Colon (tissue), 2 donors: ENCODE results near the gene PSMC3IP.

ENCODE experiments used
- FAIRE-seq: peaks from 2 replicates; lab custom pipeline; 2012; peaks lifted over from hg19 to GRCh38; lab: Jason Lieb, UNC
- donor health status: control.
- donor health status: control.

Gene PSMC3IP

DNA sequence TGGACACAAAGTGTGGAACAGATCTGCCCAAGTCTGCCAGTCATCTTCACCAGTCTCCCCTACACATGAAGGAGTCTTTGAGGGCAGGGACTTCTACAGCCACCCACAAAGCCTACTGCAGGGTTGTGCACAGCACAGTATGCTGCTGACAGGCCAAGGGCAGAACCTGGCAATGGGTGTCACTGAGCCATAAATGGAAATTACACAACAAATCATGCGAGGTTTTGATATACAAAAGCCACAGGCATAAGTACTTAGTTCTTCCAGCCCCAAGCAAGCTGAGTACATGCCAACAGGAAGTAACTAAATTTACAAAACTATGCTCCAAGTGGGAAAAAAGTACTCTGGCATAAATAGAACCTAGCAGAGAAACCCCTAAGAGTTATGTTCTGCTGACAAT lies 7.8 kb upstream of the PSMC3IP start:
- FAIRE-seq: no peak

DNA sequence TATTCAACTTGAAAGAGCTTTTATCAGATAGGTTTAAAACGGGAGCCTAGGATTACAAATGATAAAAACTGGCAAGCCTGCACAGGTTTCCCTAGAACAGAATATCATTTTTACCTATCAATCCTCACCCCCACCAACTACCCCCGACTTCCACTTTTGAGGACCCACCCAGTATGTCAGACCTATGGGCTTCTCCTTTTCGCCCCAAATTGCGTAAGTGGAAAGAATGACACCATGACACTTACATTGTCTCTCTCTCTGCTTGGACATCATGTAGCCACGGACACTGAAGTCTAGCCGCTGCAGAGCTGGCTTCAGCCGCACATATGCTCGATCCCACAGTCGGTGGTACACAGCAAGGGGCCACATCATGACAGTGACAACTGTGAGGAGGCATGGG lies 7.4 kb upstream of the PSMC3IP start:
- no peak for FAIRE-seq

DNA sequence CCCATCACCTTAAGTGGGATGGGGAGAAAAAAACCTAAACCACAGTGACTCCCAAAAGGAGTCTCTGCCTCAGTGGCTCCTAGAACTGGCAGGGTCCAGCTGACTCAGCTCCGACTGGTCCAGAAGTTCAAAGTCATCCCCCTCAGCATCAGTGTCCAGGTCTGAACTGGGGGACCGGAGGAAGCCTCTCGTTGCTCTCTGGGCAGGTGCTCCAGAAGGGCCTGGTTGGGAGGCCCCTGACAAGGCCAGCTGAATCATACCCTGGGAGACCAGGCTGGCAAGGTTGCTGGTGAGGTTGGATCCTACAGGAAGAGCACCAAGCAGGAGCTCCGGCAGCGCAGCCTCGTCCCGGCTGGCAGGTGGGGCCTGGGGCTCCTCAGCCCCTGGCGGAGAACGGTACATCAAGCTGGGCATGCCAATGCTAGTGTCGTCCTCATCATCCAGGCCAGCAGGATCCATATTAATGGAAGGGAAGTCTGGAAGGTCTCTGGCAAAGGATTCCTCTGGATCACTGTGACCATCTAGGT lies 4.3 kb upstream of the PSMC3IP start:
- no peak for FAIRE-seq

DNA sequence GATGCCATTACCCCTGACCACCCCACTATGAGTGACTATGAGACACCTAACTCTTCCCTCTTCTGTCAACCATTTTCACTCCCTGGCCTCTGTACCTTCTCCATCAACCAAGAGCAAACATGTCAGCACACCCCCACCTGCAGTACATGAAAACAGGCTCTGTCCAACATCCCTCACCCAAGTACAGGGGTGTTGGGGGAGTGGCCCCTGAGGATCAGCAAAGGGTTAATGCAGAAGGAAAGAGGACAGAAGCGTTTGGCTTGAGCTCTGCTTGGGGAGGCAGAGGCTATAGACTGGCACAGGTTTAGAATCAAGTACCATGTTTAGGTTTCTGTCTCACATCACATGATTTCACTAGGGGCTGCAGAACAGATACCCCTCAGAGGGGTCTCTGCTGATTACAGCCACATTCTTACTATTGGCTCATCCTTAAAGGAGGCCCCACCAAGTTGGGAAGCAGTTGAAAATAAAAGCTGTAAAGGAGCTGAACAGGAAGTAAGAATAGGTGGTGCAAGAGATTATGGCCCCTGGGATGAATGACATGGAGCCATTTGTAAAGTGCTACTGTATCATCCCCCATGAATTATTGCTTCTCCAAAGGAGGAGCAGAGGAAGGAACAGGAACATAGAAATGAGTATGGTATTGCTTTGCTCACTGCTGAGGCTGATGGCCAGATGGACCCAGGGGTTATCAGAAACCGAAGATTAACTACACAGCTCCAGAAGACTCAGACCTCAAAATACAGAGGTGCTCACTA lies 2.4 kb upstream of the PSMC3IP start:
- no peak for FAIRE-seq

DNA sequence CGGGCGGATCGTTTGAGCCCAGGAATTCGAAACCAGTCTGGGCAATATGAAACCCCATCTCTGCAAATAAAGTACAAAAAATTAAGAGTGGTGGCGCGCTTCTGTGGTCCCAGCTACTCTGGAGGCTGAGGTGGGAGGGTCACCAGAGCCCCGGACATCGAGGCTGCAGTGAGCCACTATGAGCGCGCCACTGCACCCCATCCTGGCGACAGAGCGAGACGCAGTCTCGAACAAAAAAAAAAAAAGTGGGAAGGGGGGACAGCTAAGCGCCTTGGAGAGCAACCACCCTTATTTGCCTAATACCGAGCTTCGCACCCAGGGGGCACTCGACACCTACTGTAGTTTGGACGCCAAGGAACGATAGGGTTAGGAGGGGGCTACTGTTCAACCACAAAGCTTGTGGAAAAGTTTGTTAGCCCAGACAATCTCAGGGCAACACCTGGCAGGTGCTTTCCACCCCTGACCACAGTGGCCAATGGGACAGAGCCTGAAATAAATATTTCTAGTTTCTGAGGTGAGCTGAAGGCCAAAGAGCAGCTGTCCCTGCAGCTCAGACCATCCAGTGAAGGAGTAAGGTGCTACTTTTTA lies 847 bp upstream of the PSMC3IP start:
- FAIRE-seq: no peak

DNA sequence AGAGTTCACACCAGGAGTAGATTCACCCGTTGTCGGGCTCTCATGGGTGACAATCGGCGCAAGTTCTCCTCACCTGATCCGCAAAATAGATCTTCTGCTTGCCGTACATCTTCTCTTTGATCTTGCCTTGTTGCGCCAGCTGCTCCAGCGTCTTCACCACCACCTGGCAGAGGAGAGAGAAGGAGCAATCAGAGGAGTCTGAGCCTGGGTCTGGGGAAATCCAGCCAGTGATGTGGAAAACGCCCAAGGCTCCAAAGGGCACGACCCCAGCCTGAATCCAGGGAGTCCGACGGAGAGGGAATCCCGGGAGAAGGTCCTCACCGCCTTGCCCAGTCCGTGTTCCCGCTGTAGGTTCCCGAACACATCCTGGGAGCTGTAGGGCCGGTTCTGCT lies 393 bp downstream of the PSMC3IP start:
- no peak for FAIRE-seq

DNA sequence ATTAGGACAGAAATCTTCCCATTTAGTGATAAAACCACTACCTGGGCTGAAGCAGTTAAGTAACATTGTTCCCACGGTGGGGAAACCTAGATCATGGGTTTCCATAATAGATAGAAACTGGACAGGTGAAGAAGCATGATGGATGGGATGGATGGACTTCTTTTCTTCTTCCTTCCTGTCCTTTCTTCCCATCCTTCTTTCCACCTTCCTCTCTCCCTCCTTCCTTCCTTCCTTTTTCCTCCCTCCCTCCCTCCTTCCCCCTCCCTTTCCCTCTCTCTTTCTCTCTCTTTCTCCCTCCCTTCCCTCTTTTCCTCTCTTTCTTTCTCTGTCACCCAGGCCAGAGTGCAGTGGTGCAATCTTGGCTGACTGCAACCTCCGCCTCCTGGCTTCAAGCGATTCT lies 3.1 kb downstream of the PSMC3IP start:
- no peak for FAIRE-seq

DNA sequence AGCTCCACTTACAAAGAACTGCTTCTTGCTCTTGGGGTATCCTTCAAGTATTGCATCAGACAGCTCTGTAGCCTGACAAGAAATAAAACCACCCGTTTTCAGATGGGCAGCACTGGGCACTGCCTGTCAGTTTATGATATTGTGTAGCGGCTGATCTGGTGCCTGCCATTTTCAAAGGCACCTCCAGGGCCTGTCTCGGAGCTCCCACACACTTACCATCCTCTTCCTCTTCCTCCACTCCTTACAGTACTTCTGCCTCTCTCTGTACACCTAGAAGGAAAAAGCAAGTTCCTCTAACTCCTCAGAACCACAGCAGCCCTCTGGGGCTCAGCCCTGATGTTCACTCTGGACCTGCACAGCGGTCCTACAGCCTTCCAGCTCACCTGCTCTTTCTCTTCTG lies 4.4 kb downstream of the PSMC3IP start:
- FAIRE-seq: no peak

DNA sequence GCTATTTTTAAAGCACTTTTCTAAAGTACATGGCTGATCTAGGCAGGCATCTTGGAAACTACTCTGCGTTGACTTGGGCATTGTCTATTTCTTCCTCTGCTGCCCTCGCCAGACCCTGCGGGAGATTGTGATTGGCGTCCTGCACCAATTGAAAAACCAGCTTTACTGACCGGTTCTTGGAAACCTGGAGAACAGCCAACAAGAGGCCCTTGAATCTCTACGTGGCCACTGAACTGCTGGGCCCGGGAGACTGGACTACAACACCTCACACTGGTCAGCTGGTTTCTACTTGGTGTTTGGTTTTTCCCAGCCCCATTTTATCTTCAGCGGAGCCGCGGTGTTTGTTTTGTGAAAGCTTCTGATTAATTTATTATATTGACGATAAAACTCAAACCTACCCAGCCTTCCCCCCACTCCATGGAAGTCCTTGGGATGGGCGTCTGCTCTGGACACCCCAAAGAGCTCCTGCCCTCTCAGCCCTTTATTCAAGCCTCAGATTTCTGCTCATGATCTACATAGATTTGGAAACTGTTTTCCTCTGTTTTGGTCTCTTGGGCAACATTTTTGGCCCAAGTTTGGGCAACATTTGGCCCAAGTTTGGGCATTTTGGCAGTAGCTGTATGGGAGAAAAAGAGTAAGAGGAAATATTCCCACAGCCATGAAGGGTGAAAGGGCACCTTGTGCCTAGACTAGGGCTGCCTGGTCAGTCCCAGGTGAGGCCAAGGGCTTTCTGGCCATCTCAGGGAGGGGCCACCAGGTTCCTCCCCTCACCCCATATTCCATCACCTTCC lies 5.9 kb downstream of the PSMC3IP start:
- FAIRE-seq: no peak

DNA sequence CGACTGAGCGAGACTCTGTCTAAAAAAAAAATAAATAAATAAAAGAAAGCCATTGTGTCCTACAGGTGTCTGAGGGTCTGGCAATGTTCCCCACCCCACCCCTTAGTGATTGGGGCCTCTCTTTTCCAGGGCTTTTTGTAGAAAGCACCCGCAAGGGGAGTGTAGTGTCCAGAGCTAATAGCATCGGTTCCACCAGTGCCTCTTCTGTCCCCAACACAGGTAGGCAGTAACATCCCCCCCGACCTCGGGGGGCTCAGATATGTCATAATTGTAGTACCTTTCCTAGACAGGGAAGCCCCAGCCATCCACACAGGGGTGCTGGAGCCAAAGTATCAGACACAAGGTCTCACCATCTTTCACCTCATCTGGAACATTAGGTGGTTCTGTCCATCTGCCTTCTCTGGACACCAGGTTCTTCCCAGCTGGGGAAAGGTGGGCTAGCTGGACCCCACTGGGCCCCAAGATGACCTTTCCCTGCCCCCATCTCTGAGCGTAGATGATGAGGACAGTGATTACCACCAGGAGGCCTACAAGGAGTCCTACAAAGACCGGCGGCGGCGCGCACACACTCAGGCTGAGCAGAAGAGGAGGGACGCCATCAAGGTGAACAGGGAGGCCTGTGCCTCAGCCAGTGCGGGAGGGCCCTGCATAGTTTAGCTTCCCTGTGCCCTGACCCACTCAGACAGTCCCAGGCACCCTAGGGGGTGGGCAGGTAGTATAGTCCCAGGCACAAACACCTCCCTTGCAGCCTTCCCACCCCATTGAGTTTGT lies 9.0 kb downstream of the PSMC3IP start:
- no peak for FAIRE-seq

DNA sequence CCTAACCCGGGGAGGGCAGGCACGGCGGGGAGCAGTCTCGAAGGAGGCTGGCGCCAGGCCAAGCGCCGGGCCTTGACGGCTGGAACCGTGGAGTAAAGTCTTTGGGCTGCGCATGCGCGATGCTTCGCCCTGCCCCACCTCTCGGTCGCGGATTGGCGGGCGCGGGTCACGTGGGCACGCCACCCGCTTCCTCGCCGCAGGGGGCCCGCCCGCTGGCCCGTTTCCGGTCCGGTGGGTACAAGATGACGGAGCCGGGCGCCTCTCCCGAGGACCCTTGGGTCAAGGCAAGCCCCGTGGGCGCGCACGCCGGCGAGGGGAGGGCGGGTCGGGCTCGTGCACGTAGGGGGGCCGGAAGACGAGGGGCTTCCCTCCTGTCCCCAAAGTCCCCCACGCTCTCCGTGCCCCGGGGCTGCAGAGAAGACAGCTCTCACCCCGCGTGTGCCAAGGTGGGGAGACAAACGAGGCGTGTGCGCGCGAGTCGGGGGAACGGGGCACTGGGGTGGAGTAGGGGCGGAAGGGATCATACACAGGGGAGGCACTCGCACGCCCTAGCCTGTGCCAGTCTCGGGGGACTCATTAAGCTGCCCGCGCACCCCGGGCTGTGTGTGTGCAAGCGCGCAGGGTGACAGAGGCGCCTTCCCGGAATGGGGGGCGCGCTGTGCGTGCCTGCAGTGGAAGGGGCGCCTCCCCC lies 10.5 kb downstream of the PSMC3IP start, which contains the start of gene MLX:
TSS of gene MLX (plus strand) at position 218 of the 691 bp plus-strand sequence. CDS start at position 243, 25 bp downstream.
- FAIRE-seq: no peak

DNA sequence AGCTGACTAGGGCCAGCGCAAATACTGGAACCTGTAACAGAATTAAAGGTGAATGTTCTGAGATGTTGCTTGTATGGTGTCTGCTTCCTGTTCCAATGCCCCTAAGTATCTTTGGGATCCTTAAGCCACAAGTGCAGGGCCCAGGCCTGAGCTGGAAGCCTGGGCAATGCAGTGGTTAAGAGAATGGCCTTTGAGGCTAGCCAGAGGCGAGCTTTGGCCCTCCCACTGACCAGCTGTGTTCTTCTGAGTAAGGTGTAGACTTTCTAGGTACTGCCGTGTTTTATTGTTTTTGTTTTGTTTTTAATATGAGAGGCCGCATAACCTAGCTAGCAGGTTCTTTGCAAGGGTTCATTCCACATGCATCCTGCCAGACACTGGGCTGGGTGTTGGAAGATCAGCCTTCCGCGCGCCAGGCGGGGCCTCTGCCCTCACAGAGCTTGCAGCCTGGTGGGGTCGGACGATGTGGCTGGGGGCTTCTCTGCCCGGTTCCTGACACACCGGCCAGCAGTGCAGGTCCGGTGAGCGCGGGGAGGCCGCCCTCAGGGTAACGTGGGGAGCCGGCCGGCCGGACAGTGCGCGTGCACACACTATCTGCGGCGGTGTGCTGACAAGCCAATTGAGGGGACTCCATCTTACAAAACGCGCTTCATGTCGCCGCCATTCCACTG lies 11.2 kb downstream of the PSMC3IP start:
- no peak for FAIRE-seq

DNA sequence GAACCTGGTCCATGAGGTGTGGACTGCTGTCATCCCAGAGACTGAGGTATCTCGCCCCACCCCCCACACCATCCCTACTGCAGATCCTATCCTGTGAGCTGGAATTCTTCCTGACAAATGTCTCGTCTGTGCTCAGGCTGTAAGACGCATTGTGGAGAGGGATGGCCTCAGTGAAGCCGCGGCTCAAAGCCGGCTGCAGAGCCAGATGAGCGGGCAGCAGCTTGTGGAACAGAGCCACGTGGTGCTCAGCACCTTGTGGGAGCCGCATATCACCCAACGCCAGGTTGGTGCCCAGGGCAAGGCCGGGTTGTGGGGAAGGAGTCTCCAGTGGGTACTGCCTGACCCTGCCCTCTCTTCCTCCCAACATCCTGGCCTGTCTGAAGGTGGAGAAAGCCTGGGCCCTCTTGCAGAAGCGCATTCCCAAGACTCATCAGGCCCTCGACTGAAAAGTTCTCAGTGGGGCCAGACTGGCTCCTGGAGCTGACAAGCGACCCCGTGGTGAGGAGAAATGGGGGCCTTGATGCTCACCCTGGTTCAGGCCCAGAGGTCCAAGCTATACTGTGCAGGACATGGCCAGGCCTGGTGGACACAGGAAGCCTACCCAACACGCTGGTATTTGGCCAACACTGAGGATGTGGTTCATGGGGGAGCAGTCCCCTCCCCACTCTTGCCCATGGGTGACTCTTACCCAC lies 11.9 kb downstream of the PSMC3IP start:
- FAIRE-seq: no peak

DNA sequence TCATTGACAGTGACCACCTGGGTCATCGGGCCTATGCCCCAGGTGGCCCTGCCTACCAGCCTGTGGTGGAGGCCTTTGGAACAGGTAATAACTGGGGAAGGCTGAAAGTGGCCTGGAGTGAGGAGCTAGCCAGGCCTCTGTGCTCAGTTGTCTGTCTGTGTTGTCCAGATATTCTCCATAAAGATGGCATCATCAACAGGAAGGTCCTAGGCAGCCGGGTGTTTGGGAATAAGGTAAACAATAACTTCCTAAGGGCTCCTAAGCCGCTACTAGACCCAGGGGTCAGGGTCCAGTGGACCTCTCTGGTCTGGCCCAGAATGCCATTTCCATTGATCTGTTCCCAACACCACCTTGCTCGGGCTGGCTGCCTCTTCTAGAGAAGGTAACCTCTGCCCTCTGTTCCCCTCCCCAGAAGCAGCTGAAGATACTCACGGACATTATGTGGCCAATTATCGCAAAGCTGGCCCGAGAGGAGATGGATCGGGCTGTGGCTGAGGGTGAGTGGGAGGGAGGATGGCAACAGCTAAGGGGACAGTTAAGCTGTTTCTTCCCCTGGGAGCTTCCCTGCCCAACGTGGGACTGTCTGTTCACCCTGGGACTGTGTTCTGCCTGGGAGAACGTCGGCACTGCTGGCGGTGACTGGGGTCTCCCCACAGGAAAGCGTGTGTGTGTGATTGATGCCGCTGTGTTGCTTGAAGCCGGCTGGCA lies 12.6 kb downstream of the PSMC3IP start:
- FAIRE-seq: no peak

DNA sequence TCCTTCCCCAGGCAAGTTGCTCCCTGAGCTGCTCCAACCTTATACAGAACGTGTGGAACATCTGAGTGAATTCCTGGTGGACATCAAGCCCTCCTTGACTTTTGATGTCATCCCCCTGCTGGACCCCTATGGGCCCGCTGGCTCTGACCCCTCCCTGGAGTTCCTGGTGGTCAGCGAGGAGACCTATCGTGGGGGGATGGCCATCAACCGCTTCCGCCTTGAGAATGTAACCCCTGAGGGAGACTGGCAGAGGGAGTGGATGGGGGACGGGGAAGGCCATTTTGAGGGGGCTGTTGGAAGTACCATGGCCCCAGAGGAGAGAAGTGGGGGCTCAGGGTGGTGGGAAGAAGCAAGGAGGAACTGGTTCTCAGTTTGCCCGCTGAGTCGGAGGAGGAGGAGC lies 13.6 kb downstream of the PSMC3IP start:
- FAIRE-seq: no peak

DNA sequence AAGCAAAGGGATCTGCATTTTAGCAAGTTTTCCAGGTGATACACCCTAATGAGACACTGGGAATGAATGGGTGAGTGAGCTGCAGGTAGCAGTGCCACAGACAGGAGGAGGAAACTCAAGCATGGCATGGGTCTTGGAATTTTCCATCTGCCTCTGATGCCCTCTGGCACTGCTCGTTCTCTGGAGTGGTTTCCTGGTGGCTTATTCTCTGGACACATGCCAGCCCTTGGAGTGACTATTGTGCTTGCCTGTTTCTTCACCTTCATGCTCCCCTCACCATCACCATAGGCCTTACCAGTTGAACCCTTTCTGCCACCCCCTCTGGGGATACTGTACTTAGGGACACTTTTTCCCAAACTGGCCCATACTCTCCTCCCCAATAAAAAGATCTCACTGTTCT lies 14.0 kb downstream of the PSMC3IP start:
- no peak for FAIRE-seq

DNA sequence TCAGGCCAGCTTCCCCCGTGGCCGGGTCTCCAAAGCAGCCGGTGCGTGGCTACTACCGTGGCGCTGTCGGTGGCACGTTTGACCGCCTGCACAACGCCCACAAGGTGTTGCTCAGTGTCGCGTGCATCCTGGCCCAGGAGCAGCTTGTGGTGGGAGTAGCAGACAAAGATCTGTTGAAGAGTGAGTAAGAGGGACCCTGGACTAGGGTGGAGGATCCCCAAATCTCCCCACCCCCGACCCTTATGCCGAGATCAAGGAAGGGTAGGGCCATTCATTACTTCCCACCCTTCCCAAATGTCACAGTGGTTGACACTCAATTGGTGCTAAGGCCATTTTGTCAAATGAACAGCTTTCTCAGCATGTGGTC lies 14.4 kb downstream of the PSMC3IP start:
- FAIRE-seq: no peak

DNA sequence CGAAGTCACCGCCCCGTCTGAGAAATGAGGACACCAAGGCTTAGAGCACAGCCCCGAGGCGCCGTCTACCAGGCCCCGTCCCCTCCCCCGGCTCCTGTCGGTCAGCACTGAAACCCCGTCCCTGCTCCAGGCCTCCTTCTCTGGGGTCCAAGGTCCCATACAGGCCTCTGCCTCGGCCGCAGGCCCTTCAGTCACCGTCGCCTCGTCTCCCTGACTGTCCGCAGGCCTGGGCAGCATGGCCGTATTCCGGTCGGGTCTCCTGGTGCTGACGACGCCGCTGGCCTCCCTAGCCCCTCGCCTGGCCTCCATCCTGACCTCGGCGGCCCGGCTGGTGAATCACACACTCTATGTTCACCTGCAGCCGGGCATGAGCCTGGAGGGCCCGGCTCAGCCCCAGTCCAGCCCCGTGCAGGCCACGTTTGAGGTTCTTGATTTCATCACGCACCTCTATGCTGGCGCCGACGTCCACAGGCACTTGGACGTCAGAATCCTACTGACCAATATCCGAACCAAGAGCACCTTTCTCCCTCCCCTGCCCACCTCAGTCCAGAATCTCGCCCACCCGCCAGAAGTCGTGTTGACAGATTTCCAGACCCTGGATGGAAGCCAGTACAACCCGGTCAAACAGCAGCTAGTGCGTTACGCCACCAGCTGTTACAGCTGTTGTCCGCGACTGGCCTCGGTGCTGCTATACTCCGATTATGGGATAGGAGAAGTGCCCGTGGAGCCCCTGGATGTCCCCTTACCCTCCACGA lies 15.0 kb downstream of the PSMC3IP start:
- FAIRE-seq: no peak

DNA sequence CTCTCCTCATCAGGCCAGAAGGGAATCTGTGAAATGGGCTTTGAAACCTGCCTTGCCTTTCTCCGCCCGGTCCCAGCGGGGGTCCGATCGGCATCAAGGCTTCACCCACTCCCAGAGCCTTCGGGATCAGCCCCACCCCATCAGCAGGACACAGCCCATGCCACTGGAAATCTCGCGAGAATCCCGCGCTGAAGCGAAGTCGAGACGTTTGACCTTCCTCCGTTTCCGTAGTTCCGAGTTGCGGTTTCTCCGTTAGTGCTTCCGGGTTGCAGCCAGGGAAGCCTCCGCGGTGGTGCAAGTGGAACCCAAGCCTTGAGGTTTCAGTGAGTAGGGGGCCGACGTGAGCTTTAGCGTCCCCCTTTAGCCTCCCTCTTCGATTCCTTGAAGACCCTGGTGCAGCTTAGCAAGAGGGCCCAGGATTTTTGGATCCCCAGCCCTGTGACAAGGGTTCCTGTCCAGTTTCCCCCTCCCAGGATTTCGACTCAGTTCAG lies 15.6 kb downstream of the PSMC3IP start, which contains the start of gene COASY:
TSS of gene COASY (plus strand) at position 252 of the 491 bp plus-strand sequence. CDS start 475 bp downstream, outside the sequence.
- FAIRE-seq: no peak
